ENCODE data around the gene HABP4. TPM values are rescaled to one million over a fixed set of nuclear protein-coding genes. Genes with fewer than 3 reads are reported as not detected.

Gene HABP4
- total and polyA plus RNA-seq, 9 of the 15 experiments (the other 6 are each of a cell fraction or from before 2014, with no cell fraction given), result 0.38 to 2.4 (median 1.9) TPM

GRCh38 chr9:96417051-96417586 is 32.9 kb upstream of the HABP4 start (continued):
- TF ChIP-seq ATF3 (IDR thresholded peaks at IDR 0.05) (peak; percentile 87), ATF3 (CRISPR knock-in tag; conservative IDR thresholded peaks at IDR 0.05) (no peak), TEAD4 (IDR thresholded peaks at IDR 0.05; ENCODE audit: low read length) (no peak), TEAD4 (CRISPR knock-in tag; IDR thresholded peaks at IDR 0.05; ENCODE audit: borderline replicate concordance) (no peak), ZNF253 (CRISPR knock-in tag; conservative IDR thresholded peaks at IDR 0.05) (no peak), MAZ (CRISPR knock-in tag; conservative IDR thresholded peaks at IDR 0.05 in 1 of 2, IDR thresholded peaks at IDR 0.05 in 1 of 2) (peak; percentile 99), EP400 (IDR thresholded peaks at IDR 0.05) (peak; percentile 65; the same call in 1 of the 2 replicates), CREB1 (IDR thresholded peaks at IDR 0.05) (peak; percentile 94), CREB1 (CRISPR knock-in tag; IDR thresholded peaks at IDR 0.05) (peak; percentile 97), WHSC1 (IDR thresholded peaks at IDR 0.05; ENCODE audit: low read length) (no peak), PCBP1 (IDR thresholded peaks at IDR 0.05; ENCODE audit: low read depth, low read length, poor library complexity, severe bottlenecking) (no peak), ATF1 (CRISPR knock-in tag; IDR thresholded peaks at IDR 0.05) (peak; percentile 93), ATF1 (tag; IDR thresholded peaks at IDR 0.05) (peak; percentile 97), ZNF589 (CRISPR knock-in tag; IDR thresholded peaks at IDR 0.05; ENCODE audit: low read depth) (no peak), MAX (CRISPR knock-in tag; IDR thresholded peaks at IDR 0.05) (peak; percentile 72), SIX5 (IDR thresholded peaks at IDR 0.05; ENCODE audit: borderline replicate concordance in 1 of 2, insufficient read depth in 1 of 2, low read depth in 1 of 2, low read length in 2 of 2) (no peak), RFX7 (CRISPR knock-in tag; IDR thresholded peaks at IDR 0.05) (no peak), ATF7 (IDR thresholded peaks at IDR 0.05) (peak; percentile 90), CBFA2T2 (conservative IDR thresholded peaks at IDR 0.05) (peak; percentile 89), E2F6 (IDR thresholded peaks at IDR 0.05; ENCODE audit: borderline replicate concordance in 1 of 2, extremely low read depth in 1 of 2, insufficient read depth in 1 of 2, insufficient read length in 1 of 2, low read depth in 1 of 2, low read length in 1 of 2, poor library complexity in 1 of 2, severe bottlenecking in 1 of 2) (peak; percentile 74 to 87), HDAC1 (IDR thresholded peaks at IDR 0.05) (peak in 1 of 2 experiments; percentile 96; a peak in 2 of 4 replicates), OTX1 (CRISPR knock-in tag; IDR thresholded peaks at IDR 0.05) (peak; percentile 79; the same call in 1 of the 2 replicates), U2AF1 (optimal IDR thresholded peaks at IDR 0.05; ENCODE audit: low read depth, low read length) (peak; percentile 68), E2F4 (CRISPR knock-in tag; IDR thresholded peaks at IDR 0.05; ENCODE audit: low read depth) (0 out of 2 replicates have a peak, but pooled peaks have one; percentile 63), NFE2 (IDR thresholded peaks at IDR 0.05; ENCODE audit: low read depth) (0 out of 2 replicates have a peak, but pooled peaks have one; percentile 7), FOXK2 (conservative IDR thresholded peaks at IDR 0.05 in 1 of 2, IDR thresholded peaks at IDR 0.05 in 1 of 2; ENCODE audit: low read depth in 2 of 2) (peak in 1 of 2 experiments; percentile 54; a peak in 1 of 4 replicates), BRF1 (IDR thresholded peaks at IDR 0.05; ENCODE audit: borderline replicate concordance, extremely low read depth, insufficient read length) (no peak)
